Measurements from ENCODE around the gene MAD1L1.
"Not testable (repeated sequence)": the region's sequence is repeated elsewhere in the genome, so short reads cannot be mapped to it uniquely, and the experiment has no call there.

MAD1L1 gene

GRCh38 chr7:2003451-2003930, 229.3 kb downstream of the MAD1L1 start:
- DNase-seq (ENCODE audit: low read depth in 3 of 3) = no peak

GRCh38 chr7:2002561-2003450, 229.9 kb downstream of the MAD1L1 start:
- no peak for DNase-seq (ENCODE audit: low read depth in 3 of 3)

- no peak for DNase-seq (ENCODE audit: low read depth in 3 of 3)
These were observed 230.9 kb downstream of the MAD1L1 start for GRCh38 chr7:2001601-2002442.

GRCh38 chr7:2000746-2001321, 231.9 kb downstream of the MAD1L1 start:
- DNase-seq (ENCODE audit: low read depth in 3 of 3) = no peak

GRCh38 chr7:2000153-2000687, 232.5 kb downstream of the MAD1L1 start:
- no peak for DNase-seq (ENCODE audit: low read depth in 3 of 3)

- DNase-seq (ENCODE audit: low read depth in 3 of 3) = no peak
These were observed 233.3 kb downstream of the MAD1L1 start for GRCh38 chr7:1999278-1999984.

GRCh38 chr7:1998146-1998545, 234.6 kb downstream of the MAD1L1 start:
- DNase-seq (ENCODE audit: low read depth in 3 of 3) = no peak

GRCh38 chr7:1997537-1998076, 235.1 kb downstream of the MAD1L1 start:
- DNase-seq (ENCODE audit: low read depth in 3 of 3) = no peak

GRCh38 chr7:1996816-1997215, 235.9 kb downstream of the MAD1L1 start:
- no peak for DNase-seq (ENCODE audit: low read depth in 3 of 3)

GRCh38 chr7:1995911-1996420, 236.8 kb downstream of the MAD1L1 start:
- not testable (repeated sequence) for DNase-seq (ENCODE audit: low read depth in 3 of 3)

- no peak for DNase-seq (ENCODE audit: low read depth in 3 of 3)
These were observed 237.3 kb downstream of the MAD1L1 start for GRCh38 chr7:1995426-1995825.

- DNase-seq (ENCODE audit: low read depth in 3 of 3) = no peak
These were observed 237.8 kb downstream of the MAD1L1 start for GRCh38 chr7:1994931-1995330.

- no peak for DNase-seq (ENCODE audit: low read depth in 3 of 3)
These were observed 238.7 kb downstream of the MAD1L1 start for GRCh38 chr7:1993776-1994740.

- DNase-seq (ENCODE audit: low read depth in 3 of 3) = no peak
These were observed 239.6 kb downstream of the MAD1L1 start for GRCh38 chr7:1993031-1993695.

- no peak for DNase-seq (ENCODE audit: low read depth in 3 of 3)
These were observed 240.2 kb downstream of the MAD1L1 start for GRCh38 chr7:1992554-1992953.

GRCh38 chr7:1990001-1990670, 242.6 kb downstream of the MAD1L1 start:
- no peak for DNase-seq (ENCODE audit: low read depth in 3 of 3)

- DNase-seq (ENCODE audit: low read depth in 3 of 3) = no peak
These were observed 243.5 kb downstream of the MAD1L1 start for GRCh38 chr7:1989049-1989860.

- no peak for DNase-seq (ENCODE audit: low read depth in 3 of 3)
These were observed 244.2 kb downstream of the MAD1L1 start for GRCh38 chr7:1988533-1988930.

Measured in stimulated activated CD4-positive, alpha-beta T cell treated with anti-CD3 and anti-CD28 coated beads, TNF-alpha, amount 100 ng/mL, for 48 hours (primary cell).